ENCODE results near the gene PIK3C3. TPM values are rescaled to one million over a fixed set of nuclear protein-coding genes. Genes with fewer than 3 reads are reported as not detected.
"Not testable (repeated sequence)": the region's sequence is repeated elsewhere in the genome, so short reads cannot be mapped to it uniquely, and the experiment has no call there.

PIK3C3 gene
- total RNA-seq, 4 donors from 2014 or later, result 26.2 to 63.2 (median 30.8) TPM

- H3K36me3 ChIP-seq, result no peaks in the 10 kb centered on the region
- no peak for DNase-seq (ENCODE audit: low spot score in 2 of 2)
- H3K27me3 ChIP-seq, result no peaks in the 10 kb centered on the region
- no peaks in the 10 kb centered on the region for H3K4me1 ChIP-seq
- H3K9me3 ChIP-seq, result no peaks in the 10 kb centered on the region
- no peak overlapping the region for H3K27ac ChIP-seq
- H3K4me3 ChIP-seq, result no peak overlapping the region
- TF ChIP-seq CTCF (IDR thresholded peaks at IDR 0.05) (no peak), POLR2AphosphoS5 (IDR thresholded peaks at IDR 0.05) (no peak)
- 92% methylated on average over 4 of the region's 4 CpGs for WGBS
These were observed 152.3 kb downstream of the PIK3C3 start for GRCh38 chr18:42107287-42107686.

- H3K4me3 ChIP-seq, result no peak overlapping the region
- H3K27me3 ChIP-seq, result no peaks in the 10 kb centered on the region
- H3K36me3 ChIP-seq, result no peaks in the 10 kb centered on the region
- H3K9me3 ChIP-seq, result no peaks in the 10 kb centered on the region
- no peak overlapping the region for H3K27ac ChIP-seq
- no peak for TF ChIP-seq CTCF (IDR thresholded peaks at IDR 0.05)
- no peak for TF ChIP-seq POLR2AphosphoS5 (IDR thresholded peaks at IDR 0.05)
- TF ChIP-seq POLR2A (IDR thresholded peaks at IDR 0.05), result no peak
- TF ChIP-seq EP300 (IDR thresholded peaks at IDR 0.05), result no peak
- no peaks in the 10 kb centered on the region for H3K4me1 ChIP-seq
- no peak for DNase-seq (ENCODE audit: low spot score in 2 of 2)
- WGBS, result 71% methylated on average over 10 of the region's 10 CpGs
These were observed 152.8 kb downstream of the PIK3C3 start for GRCh38 chr18:42107691-42108450.

GRCh38 chr18:42112147-42112546 lies 157.1 kb downstream of the PIK3C3 start:
- DNase-seq (ENCODE audit: low spot score in 2 of 2); H3K9me3 ChIP-seq: not testable (repeated sequence)
- WGBS, result 87% methylated on average over 5 of the region's 5 CpGs

GRCh38 chr18:42112657-42113420 lies 157.8 kb downstream of the PIK3C3 start:
- Histone ChIP-seq H3K27ac (no peak overlapping the region), H3K4me1 (peaks cover 6% of the 10 kb centered on the region), H3K36me3 (no peaks in the 10 kb centered on the region), H3K4me3 (no peak overlapping the region), H3K27me3 (no peaks in the 10 kb centered on the region), H3K9me3 (no peaks in the 10 kb centered on the region)
- 77% methylated on average over 10 of the region's 10 CpGs for WGBS
- no peak for DNase-seq (ENCODE audit: low spot score in 2 of 2)
- TF ChIP-seq EP300 (IDR thresholded peaks at IDR 0.05) (no peak), POLR2AphosphoS5 (IDR thresholded peaks at IDR 0.05) (no peak), POLR2A (IDR thresholded peaks at IDR 0.05) (no peak), CTCF (IDR thresholded peaks at IDR 0.05) (no peak)

More at GRCh38 chr18:42112147-42112546, 157.1 kb downstream of the PIK3C3 start:
- H3K4me1 ChIP-seq, H3K27ac ChIP-seq, H3K27me3 ChIP-seq, H3K4me3 ChIP-seq, H3K36me3 ChIP-seq: not testable (repeated sequence)

- Histone ChIP-seq H3K27ac (no peak overlapping the region), H3K4me1 (peaks cover 6% of the 10 kb centered on the region), H3K36me3 (no peaks in the 10 kb centered on the region), H3K9me3 (no peaks in the 10 kb centered on the region), H3K27me3 (no peaks in the 10 kb centered on the region), H3K4me3 (no peak overlapping the region)
- WGBS, result 46% methylated on average over 5 of the region's 5 CpGs
- TF ChIP-seq POLR2AphosphoS5 (IDR thresholded peaks at IDR 0.05), result no peak
- no peak for TF ChIP-seq CTCF (IDR thresholded peaks at IDR 0.05)
- no peak for DNase-seq (ENCODE audit: low spot score in 2 of 2)
These were observed 158.6 kb downstream of the PIK3C3 start for GRCh38 chr18:42113529-42114191.

All from suprapubic skin (tissue), 4 donors.